ENCODE measurements around the gene ALG2.

DNA sequence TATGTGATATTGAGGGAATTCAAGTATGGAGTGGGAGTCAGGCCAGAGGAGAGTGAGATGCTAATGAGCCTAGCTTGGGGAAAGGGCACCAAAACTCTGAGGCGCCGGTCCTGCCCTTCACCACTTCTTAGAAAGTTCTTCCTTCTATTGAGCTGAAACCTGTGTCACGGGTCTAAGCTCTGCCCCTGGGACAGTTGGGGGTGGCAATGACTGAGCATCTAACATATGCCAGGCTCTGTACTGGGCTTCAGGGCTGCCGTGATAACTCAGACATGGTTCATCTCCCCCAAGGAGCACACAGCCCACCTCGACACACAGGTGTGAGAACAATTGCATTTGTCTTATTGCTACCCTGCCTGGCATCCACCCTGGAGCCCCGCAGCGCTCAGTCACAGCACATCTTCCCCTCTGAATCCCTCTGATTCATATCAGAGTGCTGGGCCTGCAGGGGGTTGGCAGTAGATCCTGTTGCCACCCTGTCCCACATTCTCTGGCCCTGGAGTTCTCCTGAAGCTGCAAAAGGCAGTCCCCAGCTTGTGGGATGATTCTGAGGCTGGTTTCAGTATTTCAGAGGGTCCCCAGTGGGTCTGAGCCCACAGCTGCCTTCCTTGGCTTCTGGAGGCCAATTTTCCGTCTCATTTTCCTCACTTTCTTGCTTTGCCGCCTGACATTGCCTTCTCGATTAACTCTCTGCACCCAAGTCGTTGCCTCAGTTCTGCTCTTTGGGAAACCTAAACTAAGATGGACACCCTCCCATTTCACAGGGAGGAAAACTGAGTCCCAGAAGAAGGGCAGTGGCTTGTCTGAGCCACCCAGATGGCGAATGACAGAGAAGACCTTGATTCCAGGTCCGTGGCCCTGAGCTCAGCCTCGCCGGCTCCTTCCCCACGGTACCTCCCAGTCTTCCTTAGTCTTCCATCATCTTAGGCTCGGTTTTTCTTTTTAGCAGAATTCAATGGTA is 42.5 kb downstream of the ALG2 start:
- TF ChIP-seq, protein P1, sequence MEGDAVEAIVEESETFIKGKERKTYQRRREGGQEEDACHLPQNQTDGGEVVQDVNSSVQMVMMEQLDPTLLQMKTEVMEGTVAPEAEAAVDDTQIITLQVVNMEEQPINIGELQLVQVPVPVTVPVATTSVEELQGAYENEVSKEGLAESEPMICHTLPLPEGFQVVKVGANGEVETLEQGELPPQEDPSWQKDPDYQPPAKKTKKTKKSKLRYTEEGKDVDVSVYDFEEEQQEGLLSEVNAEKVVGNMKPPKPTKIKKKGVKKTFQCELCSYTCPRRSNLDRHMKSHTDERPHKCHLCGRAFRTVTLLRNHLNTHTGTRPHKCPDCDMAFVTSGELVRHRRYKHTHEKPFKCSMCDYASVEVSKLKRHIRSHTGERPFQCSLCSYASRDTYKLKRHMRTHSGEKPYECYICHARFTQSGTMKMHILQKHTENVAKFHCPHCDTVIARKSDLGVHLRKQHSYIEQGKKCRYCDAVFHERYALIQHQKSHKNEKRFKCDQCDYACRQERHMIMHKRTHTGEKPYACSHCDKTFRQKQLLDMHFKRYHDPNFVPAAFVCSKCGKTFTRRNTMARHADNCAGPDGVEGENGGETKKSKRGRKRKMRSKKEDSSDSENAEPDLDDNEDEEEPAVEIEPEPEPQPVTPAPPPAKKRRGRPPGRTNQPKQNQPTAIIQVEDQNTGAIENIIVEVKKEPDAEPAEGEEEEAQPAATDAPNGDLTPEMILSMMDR (conservative IDR thresholded peaks at IDR 0.05; ENCODE audit: low read depth, low read length) = no peak
- no peak for TF ChIP-seq MXI1 (IDR thresholded peaks at IDR 0.05; ENCODE audit: borderline replicate concordance, low read depth, low read length)
- TF ChIP-seq POLR2A (IDR thresholded peaks at IDR 0.05; ENCODE audit: low read depth, low read length) = no peak
- TF ChIP-seq, protein P2, sequence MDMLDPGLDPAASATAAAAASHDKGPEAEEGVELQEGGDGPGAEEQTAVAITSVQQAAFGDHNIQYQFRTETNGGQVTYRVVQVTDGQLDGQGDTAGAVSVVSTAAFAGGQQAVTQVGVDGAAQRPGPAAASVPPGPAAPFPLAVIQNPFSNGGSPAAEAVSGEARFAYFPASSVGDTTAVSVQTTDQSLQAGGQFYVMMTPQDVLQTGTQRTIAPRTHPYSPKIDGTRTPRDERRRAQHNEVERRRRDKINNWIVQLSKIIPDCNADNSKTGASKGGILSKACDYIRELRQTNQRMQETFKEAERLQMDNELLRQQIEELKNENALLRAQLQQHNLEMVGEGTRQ (IDR thresholded peaks at IDR 0.05; ENCODE audit: low read depth, low read length) = no peak
- no peak for TF ChIP-seq RFX5 (IDR thresholded peaks at IDR 0.05; ENCODE audit: low read depth, low read length)
- TF ChIP-seq, protein P3, sequence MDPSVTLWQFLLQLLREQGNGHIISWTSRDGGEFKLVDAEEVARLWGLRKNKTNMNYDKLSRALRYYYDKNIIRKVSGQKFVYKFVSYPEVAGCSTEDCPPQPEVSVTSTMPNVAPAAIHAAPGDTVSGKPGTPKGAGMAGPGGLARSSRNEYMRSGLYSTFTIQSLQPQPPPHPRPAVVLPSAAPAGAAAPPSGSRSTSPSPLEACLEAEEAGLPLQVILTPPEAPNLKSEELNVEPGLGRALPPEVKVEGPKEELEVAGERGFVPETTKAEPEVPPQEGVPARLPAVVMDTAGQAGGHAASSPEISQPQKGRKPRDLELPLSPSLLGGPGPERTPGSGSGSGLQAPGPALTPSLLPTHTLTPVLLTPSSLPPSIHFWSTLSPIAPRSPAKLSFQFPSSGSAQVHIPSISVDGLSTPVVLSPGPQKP (IDR thresholded peaks at IDR 0.05; ENCODE audit: borderline replicate concordance, low read depth, low read length) = no peak
